Peyer's patch (tissue), 4 donors: ENCODE data around the gene CEMIP.

Source experiments
- CTCF ChIP-seq, 6 experiments: fragments of 450-650 bp in 4 of 6; fragments of 200-600 bp in 2 of 6; sonication (generic) in 1 of 6; IDR thresholded peaks; one replicate each; pipeline ENCODE4 v1.5.1; 2017 to 2019; ENCODE audit warnings: antibody characterized with exemption in 6 of 6, mild to moderate bottlenecking in 3 of 6, moderate library complexity in 1 of 6
- POLR2A ChIP-seq, 2 donors: fragments of 450-650 bp; IDR thresholded peaks; one replicate each; pipeline ENCODE4 v1.5.1; 2017; ENCODE audit warnings: antibody characterized with exemption in 2 of 2, mild to moderate bottlenecking in 2 of 2, moderate library complexity in 2 of 2

- TF ChIP-seq CTCF (IDR thresholded peaks at IDR 0.05): peak; percentile 50 to 88 (median 84)
- TF ChIP-seq POLR2A (IDR thresholded peaks at IDR 0.05): no peak
These were observed 191.0 kb downstream of the CEMIP start for GRCh38 chr15:80970018-80970657.
